Occipital lobe (tissue), 3 donors: ENCODE data around the gene SMCHD1. TPM values are rescaled to one million over a fixed set of nuclear protein-coding genes. Genes with fewer than 3 reads are reported as not detected.
"Not testable (repeated sequence)": the region's sequence is repeated elsewhere in the genome, so short reads cannot be mapped to it uniquely, and the experiment has no call there.

Source experiments
- DNase-seq: peaks from one replicate; lab custom pipeline; 2025; lab: John Stamatoyannopoulos, UW
- small RNA-seq: library from RNA; depleted of rRNA; stranded (forward); fragments of <200 nt; gene quantifications from one replicate; pipeline ENCODE3, GENCODE V24; 2014
- total RNA-seq: library from RNA; depleted of rRNA; stranded (reverse); fragments of >200 nt; gene quantifications from one replicate; pipeline ENCODE4 v1.2.3, GENCODE V29; 2014

The SMCHD1 gene
- total RNA-seq, 1 donor from 2014 or later = 199 TPM

- no peak for DNase-seq
These were observed 196.2 kb downstream of the SMCHD1 start for GRCh38 chr18:2851771-2852170.

GRCh38 chr18:2852460-2852859 is 196.9 kb downstream of the SMCHD1 start:
- not testable (repeated sequence) for DNase-seq

DNA sequence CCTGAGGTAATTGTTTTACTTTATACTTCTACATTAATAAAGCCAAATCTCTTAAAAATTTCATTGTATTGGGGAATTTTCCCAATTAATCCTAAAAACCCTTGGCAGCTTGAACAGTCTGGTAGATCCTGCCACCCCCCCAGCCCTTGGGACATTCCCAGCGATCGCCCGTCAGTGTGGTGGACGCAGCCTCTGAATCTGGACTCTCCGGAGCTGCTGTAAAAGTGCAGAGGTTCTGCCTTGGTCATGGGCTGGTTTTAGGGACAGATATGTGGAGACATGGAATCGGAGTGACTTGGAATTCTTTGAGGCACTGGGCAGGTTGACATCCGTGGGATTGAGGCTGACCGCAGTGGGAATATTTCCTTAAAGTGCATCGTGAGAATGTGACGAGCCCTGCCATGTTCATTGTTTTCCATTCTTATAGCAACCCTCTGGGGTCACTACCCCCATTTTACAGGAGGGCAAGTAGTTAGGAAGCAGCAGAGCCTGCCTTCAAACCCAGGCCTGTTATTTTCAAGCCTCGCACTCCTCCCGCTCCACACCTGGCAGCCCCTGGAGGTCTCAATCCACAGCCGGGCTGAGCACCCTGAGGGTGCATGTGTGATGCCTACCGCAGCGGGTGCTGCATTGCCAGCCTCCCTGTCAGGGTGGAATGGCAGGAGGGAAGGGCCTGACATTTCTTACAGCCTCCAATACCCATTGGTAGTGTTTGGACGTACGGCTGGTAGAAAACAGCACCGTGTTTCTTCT is 197.8 kb downstream of the SMCHD1 start:
- no peak for DNase-seq

DNA sequence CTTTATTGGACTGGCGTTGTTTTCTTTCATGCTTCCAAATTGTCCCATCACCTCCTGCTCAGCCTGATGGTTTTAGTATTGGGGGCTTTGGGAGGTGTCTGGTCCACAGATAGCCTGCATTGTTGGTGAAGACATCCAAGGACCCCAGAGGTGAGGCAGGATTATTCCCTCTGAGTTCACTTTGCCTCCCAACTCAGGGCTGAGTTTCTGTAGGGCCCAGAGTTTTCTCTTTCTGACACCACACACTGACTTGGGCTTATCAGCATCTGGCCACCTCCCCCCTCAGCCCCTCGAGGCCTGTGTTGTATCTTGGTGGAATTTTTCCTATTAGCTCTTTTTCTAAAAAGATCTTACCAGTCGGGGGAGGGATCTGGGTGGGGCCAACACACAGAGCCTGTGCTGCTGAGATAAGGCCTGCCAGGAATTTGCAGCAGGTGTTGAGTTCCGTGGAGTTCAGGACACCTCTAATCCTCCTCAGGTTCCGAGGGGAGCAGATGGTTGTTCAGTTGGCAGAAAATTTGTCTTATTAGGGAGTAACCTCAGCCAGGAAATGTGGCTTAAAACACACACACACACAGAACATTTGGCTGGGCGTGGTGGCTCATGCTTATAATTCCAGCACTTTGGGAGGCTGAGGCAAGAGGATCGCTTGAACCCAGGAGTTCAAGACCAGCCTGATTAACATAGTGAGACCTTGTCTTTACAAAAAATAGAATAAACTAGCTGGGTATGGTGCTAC is 198.6 kb downstream of the SMCHD1 start:
- DNase-seq = no peak

Small RNA genes lying within 50 kb of the gene (small RNA-seq; reads per million reads assigned to genes)
- gene RF00019 = not detected
- not detected for gene RNU6-340P

Other genes with a start within 250 kb of the SMCHD1 start
- gene METTL4, start 84.2 kb upstream of the SMCHD1 start, total RNA-seq = 15.8 TPM
- 3.6 TPM for gene NDC80, start 84.2 kb upstream of the SMCHD1 start, total RNA-seq
- gene EMILIN2, start 191.3 kb downstream of the SMCHD1 start, total RNA-seq = 2.0 TPM